ENCODE results near the gene ITGA1. TPM values are rescaled to one million over a fixed set of nuclear protein-coding genes. Genes with fewer than 3 reads are reported as not detected.

ITGA1 gene
- total RNA-seq, 1 donor from 2014 or later: 10.0 TPM

GRCh38 chr5:53003144-53003543, 215.4 kb downstream of the ITGA1 start:
- DNase-seq (ENCODE audit: low read depth): no peak
- Histone ChIP-seq H3K36me3 (ENCODE audit: control insufficient read depth, insufficient read depth, low read length) (no peaks in the 10 kb centered on the region), H3K27me3 (ENCODE audit: control insufficient read depth, insufficient read depth, low read length) (no peaks in the 10 kb centered on the region), H3K4me3 (ENCODE audit: low read depth, low read length) (no peak overlapping the region)
- TF ChIP-seq CTCF (IDR thresholded peaks at IDR 0.05; ENCODE audit: insufficient read depth, low read length, poor library complexity, severe bottlenecking): no peak

- Histone ChIP-seq H3K36me3 (ENCODE audit: control insufficient read depth, insufficient read depth, low read length) (no peaks in the 10 kb centered on the region), H3K4me3 (ENCODE audit: low read depth, low read length) (no peak overlapping the region), H3K27me3 (ENCODE audit: control insufficient read depth, insufficient read depth, low read length) (no peaks in the 10 kb centered on the region)
- no peak for TF ChIP-seq CTCF (IDR thresholded peaks at IDR 0.05; ENCODE audit: insufficient read depth, low read length, poor library complexity, severe bottlenecking)
- no peak for DNase-seq (ENCODE audit: low read depth)
Measured at GRCh38 chr5:53006911-53007890, 219.5 kb downstream of the ITGA1 start.

GRCh38 chr5:53008751-53009150, 221.0 kb downstream of the ITGA1 start:
- no peaks in the 10 kb centered on the region for H3K27me3 ChIP-seq (ENCODE audit: control insufficient read depth, insufficient read depth, low read length)
- H3K4me3 ChIP-seq (ENCODE audit: low read depth, low read length): no peak overlapping the region
- TF ChIP-seq CTCF (IDR thresholded peaks at IDR 0.05; ENCODE audit: insufficient read depth, low read length, poor library complexity, severe bottlenecking): no peak
- no peak for DNase-seq (ENCODE audit: low read depth)
- H3K36me3 ChIP-seq (ENCODE audit: control insufficient read depth, insufficient read depth, low read length): no peaks in the 10 kb centered on the region

Other genes with a start within 250 kb of the ITGA1 start
- 19.0 and 23.9 TPM in 2 replicates for gene PELO, start within 50 bp of the ITGA1 start, total RNA-seq
- gene ITGA2, start 201.4 kb downstream of the ITGA1 start, total RNA-seq: 62.0 and 64.7 TPM in 2 replicates